ENCODE results near the gene SELP. TPM values are rescaled to one million over a fixed set of nuclear protein-coding genes. Genes with fewer than 3 reads are reported as not detected.
"Not testable (repeated sequence)": the region's sequence is repeated elsewhere in the genome, so short reads cannot be mapped to it uniquely, and the experiment has no call there.

The SELP gene
- total RNA-seq, 1 experiment from 2014 or later, result not detected

DNA sequence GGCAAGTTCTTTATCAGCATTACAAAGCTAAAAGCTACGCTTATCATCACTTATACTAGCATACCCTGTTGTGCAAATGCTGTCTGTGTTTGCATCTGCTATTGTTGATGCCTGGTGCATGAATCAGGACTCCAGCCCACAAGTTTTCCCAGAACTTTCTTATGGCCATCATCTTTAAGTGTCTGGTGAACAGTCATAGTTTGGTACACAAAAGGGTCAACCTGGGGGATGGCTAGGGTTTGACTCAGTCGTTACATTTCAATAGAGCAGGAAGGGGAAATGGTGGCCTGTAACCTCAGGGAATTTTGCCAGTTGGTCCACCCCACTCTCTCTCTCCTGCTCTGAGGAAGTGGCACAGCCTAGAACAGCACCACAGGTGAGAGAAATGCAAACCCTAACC lies 46.1 kb upstream of the SELP start:
- H3K9me3 ChIP-seq (ENCODE audit: control insufficient read depth, insufficient read depth, low read depth, low read length), result no peaks in the 10 kb centered on the region
- ChIA-PET CTCF (no interaction called here), POLR2A (no interaction called here)
- no peak for DNase-seq (ENCODE audit: low read depth, low spot score)
- H3K4me1 ChIP-seq (ENCODE audit: control insufficient read depth, insufficient read depth, low read length), result no peaks in the 10 kb centered on the region
- in situ Hi-C loops (cut with HindIII; ENCODE audit: low pct_unique_long_range_greater_than_20kb, low sequenced_read_pairs), result no loop called here
- no peak overlapping the region for H3K27ac ChIP-seq (ENCODE audit: low read length)
- no peaks in the 10 kb centered on the region for H3K36me3 ChIP-seq (ENCODE audit: control insufficient read depth, insufficient read depth, low read length)
- intact Hi-C loops (cut with micrococcal nuclease; ENCODE audit: unreplicated experiment), result no loop called here
- no peak overlapping the region for H3K4me3 ChIP-seq (ENCODE audit: low read depth in 2 of 2, low read length in 2 of 2)
- TF ChIP-seq POLR2AphosphoS5 (IDR thresholded peaks at IDR 0.05; ENCODE audit: low read depth, low read length) (no peak), TCF7L2 (IDR thresholded peaks at IDR 0.05; ENCODE audit: low read depth, low read length) (no peak), SIN3A (IDR thresholded peaks at IDR 0.05; ENCODE audit: borderline replicate concordance, insufficient read depth, low read depth, low read length) (no peak)
- TF ChIP-seq, protein P1, sequence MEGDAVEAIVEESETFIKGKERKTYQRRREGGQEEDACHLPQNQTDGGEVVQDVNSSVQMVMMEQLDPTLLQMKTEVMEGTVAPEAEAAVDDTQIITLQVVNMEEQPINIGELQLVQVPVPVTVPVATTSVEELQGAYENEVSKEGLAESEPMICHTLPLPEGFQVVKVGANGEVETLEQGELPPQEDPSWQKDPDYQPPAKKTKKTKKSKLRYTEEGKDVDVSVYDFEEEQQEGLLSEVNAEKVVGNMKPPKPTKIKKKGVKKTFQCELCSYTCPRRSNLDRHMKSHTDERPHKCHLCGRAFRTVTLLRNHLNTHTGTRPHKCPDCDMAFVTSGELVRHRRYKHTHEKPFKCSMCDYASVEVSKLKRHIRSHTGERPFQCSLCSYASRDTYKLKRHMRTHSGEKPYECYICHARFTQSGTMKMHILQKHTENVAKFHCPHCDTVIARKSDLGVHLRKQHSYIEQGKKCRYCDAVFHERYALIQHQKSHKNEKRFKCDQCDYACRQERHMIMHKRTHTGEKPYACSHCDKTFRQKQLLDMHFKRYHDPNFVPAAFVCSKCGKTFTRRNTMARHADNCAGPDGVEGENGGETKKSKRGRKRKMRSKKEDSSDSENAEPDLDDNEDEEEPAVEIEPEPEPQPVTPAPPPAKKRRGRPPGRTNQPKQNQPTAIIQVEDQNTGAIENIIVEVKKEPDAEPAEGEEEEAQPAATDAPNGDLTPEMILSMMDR (IDR thresholded peaks at IDR 0.05), result no peak
- TF ChIP-seq, protein P2, sequence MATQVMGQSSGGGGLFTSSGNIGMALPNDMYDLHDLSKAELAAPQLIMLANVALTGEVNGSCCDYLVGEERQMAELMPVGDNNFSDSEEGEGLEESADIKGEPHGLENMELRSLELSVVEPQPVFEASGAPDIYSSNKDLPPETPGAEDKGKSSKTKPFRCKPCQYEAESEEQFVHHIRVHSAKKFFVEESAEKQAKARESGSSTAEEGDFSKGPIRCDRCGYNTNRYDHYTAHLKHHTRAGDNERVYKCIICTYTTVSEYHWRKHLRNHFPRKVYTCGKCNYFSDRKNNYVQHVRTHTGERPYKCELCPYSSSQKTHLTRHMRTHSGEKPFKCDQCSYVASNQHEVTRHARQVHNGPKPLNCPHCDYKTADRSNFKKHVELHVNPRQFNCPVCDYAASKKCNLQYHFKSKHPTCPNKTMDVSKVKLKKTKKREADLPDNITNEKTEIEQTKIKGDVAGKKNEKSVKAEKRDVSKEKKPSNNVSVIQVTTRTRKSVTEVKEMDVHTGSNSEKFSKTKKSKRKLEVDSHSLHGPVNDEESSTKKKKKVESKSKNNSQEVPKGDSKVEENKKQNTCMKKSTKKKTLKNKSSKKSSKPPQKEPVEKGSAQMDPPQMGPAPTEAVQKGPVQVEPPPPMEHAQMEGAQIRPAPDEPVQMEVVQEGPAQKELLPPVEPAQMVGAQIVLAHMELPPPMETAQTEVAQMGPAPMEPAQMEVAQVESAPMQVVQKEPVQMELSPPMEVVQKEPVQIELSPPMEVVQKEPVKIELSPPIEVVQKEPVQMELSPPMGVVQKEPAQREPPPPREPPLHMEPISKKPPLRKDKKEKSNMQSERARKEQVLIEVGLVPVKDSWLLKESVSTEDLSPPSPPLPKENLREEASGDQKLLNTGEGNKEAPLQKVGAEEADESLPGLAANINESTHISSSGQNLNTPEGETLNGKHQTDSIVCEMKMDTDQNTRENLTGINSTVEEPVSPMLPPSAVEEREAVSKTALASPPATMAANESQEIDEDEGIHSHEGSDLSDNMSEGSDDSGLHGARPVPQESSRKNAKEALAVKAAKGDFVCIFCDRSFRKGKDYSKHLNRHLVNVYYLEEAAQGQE (IDR thresholded peaks at IDR 0.05; ENCODE audit: insufficient read depth in 1 of 2, low read depth in 2 of 2, low read length in 1 of 2), result no peak
- no peaks in the 10 kb centered on the region for H3K27me3 ChIP-seq (ENCODE audit: control insufficient read depth, insufficient read depth, low read length)
- ATAC-seq, result no peak
- BruUV-seq (replicated peaks), result no TSS peak

GRCh38 chr1:169670836-169671235 lies 40.9 kb upstream of the SELP start:
- H3K27ac ChIP-seq (ENCODE audit: low read length), result no peak overlapping the region
- TF ChIP-seq, protein P2 (IDR thresholded peaks at IDR 0.05; ENCODE audit: insufficient read depth in 1 of 2, low read depth in 2 of 2, low read length in 1 of 2), result no peak
- no peak for TF ChIP-seq SIN3A (IDR thresholded peaks at IDR 0.05; ENCODE audit: borderline replicate concordance, insufficient read depth, low read depth, low read length)
- no peak for TF ChIP-seq TCF7L2 (IDR thresholded peaks at IDR 0.05; ENCODE audit: low read depth, low read length)
- ChIA-PET CTCF (no interaction called here), POLR2A (no interaction called here)
- intact Hi-C loops (cut with micrococcal nuclease; ENCODE audit: unreplicated experiment), result no loop called here
- H3K27me3 ChIP-seq (ENCODE audit: control insufficient read depth, insufficient read depth, low read length), result no peaks in the 10 kb centered on the region
- BruUV-seq (replicated peaks), result no TSS peak
- H3K36me3 ChIP-seq (ENCODE audit: control insufficient read depth, insufficient read depth, low read length), result no peaks in the 10 kb centered on the region
- no peaks in the 10 kb centered on the region for H3K9me3 ChIP-seq (ENCODE audit: control insufficient read depth, insufficient read depth, low read depth, low read length)
- H3K4me1 ChIP-seq (ENCODE audit: control insufficient read depth, insufficient read depth, low read length), result no peaks in the 10 kb centered on the region
- in situ Hi-C loops (cut with HindIII; ENCODE audit: low pct_unique_long_range_greater_than_20kb, low sequenced_read_pairs), result no loop called here
- no peak for ATAC-seq
- DNase-seq (ENCODE audit: low read depth, low spot score), result no peak
- no peak overlapping the region for H3K4me3 ChIP-seq (ENCODE audit: low read depth in 2 of 2, low read length in 2 of 2)

DNA sequence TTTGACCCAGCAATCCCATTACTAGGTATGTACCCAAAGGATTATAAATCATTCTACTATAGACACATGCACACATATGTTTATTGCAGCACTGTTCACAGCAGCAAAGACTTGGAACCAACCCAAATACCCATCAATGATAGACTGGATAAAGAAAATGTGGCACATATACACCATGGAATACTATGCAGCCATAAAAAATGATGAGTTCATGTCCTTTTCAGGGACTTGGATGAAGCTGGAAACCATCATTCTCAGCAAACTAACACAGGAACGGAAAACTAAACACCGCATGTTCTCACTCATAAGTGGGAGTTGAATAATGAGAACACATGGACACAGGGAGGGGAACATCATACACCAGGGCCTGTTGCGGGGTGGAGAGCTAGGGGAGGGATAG lies 40.3 kb upstream of the SELP start:
- H3K27me3 ChIP-seq (ENCODE audit: control insufficient read depth, insufficient read depth, low read length); H3K36me3 ChIP-seq (ENCODE audit: control insufficient read depth, insufficient read depth, low read length); H3K4me3 ChIP-seq (ENCODE audit: low read depth in 2 of 2, low read length in 2 of 2); intact Hi-C loops (cut with micrococcal nuclease; ENCODE audit: unreplicated experiment); H3K9me3 ChIP-seq (ENCODE audit: control insufficient read depth, insufficient read depth, low read depth, low read length); POLR2A ChIA-PET; in situ Hi-C loops (cut with HindIII; ENCODE audit: low pct_unique_long_range_greater_than_20kb, low sequenced_read_pairs); CTCF ChIA-PET; DNase-seq (ENCODE audit: low read depth, low spot score); H3K4me1 ChIP-seq (ENCODE audit: control insufficient read depth, insufficient read depth, low read length); H3K27ac ChIP-seq (ENCODE audit: low read length); BruUV-seq (replicated peaks); ATAC-seq: not testable (repeated sequence)

GRCh38 chr1:169667699-169668596 lies 38.0 kb upstream of the SELP start:
- in situ Hi-C loops (cut with HindIII; ENCODE audit: low pct_unique_long_range_greater_than_20kb, low sequenced_read_pairs); H3K27ac ChIP-seq (ENCODE audit: low read length); CTCF ChIA-PET; H3K27me3 ChIP-seq (ENCODE audit: control insufficient read depth, insufficient read depth, low read length); H3K9me3 ChIP-seq (ENCODE audit: control insufficient read depth, insufficient read depth, low read depth, low read length); H3K4me3 ChIP-seq (ENCODE audit: low read depth in 2 of 2, low read length in 2 of 2); DNase-seq (ENCODE audit: low read depth, low spot score); H3K4me1 ChIP-seq (ENCODE audit: control insufficient read depth, insufficient read depth, low read length); intact Hi-C loops (cut with micrococcal nuclease; ENCODE audit: unreplicated experiment); ATAC-seq; H3K36me3 ChIP-seq (ENCODE audit: control insufficient read depth, insufficient read depth, low read length); POLR2A ChIA-PET; BruUV-seq (replicated peaks): not testable (repeated sequence)

Measured in Panc1 (cell line).